HUES6 (cell line): ENCODE data around the gene PRADC1.

ENCODE experiments used
- H3K27ac ChIP-seq: 2 replicates; pipeline ENCODE4 v1.7.0; 2013; ENCODE audit warnings: low read depth, mild to moderate bottlenecking, low read length, inconsistent platforms
- H3K27me3 ChIP-seq: 2 replicates; pipeline ENCODE4 v1.6.1; 2013; ENCODE audit warnings: low read length; ENCODE audit not compliant: control insufficient read depth, insufficient read depth
- H3K36me3 ChIP-seq: 2 replicates; pipeline ENCODE4 v1.6.1; 2013; ENCODE audit warnings: low read length; ENCODE audit not compliant: control insufficient read depth, insufficient read depth
- H3K4me1 ChIP-seq: 2 replicates; pipeline ENCODE4 v1.6.1; 2013; ENCODE audit warnings: low read length; ENCODE audit not compliant: control insufficient read depth, insufficient read depth
- H3K4me3 ChIP-seq: 2 replicates; pipeline ENCODE4 v1.5.1; 2013; ENCODE audit warnings: low read depth, low read length
- H3K9ac ChIP-seq: one replicate; pipeline ENCODE4 v1.6.1; 2013; ENCODE audit warnings: mild to moderate bottlenecking, low read length
- H3K9me3 ChIP-seq: 2 replicates; pipeline ENCODE4 v1.6.1; 2013; ENCODE audit warnings: low read depth, low read length; ENCODE audit not compliant: control insufficient read depth, insufficient read depth

Gene PRADC1

DNA sequence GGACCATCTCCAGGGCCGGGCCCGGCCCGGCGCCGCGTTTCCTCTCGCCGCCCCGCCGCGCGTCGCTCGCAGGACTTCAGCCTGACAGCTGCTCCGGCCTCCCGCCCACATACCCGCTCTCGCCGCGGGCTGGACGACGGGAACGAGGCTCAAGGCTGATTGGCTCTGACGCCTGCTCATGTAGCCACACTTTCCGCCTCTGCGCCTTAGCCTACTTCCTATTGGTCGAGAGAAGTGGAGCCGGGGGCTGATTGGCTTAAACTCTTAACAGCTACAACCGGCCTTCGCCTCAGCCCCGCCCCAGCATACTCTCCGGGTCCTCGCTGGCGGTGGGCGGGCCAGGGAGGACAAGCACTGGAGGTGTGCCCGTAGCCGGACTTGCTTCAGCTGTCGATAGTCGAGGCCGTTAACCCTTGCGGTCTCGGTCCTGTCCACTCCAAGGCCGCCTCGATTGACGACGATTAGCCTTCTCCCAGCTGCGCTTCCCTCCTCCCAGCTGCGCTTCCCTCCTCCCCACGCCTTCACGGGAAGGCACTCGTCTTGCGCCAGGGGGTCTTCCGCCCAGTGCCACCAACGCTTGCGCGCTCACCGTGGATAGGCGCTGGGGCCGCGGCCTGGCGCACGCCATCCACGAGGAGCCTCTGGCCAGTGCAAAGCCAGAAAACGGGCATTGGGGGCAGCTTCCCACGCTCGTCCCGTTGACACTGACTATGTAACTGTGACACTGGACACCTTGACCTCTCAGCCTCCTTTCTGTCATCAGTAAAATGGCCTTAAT lies at the start of gene PRADC1:
Gene PRADC1 (minus strand): TSS at position 86 of the 778 bp plus-strand sequence. CDS start 79 bp downstream, at position 7.
- Histone ChIP-seq H3K27me3 (no peaks in the 10 kb centered on the region), H3K9ac (peak within 1 kb of the TSS; percentile 81), H3K9me3 (no peaks in the 10 kb centered on the region), H3K36me3 (peaks cover 6% of the 10 kb centered on the region; the same call in 1 of the 2 replicates), H3K4me3 (peak within 1 kb of the TSS; percentile 92), H3K27ac (no peak within 1 kb of the TSS; the same call in 1 of the 2 replicates), H3K4me1 (peaks cover 24% of the 10 kb centered on the region)

DNA sequence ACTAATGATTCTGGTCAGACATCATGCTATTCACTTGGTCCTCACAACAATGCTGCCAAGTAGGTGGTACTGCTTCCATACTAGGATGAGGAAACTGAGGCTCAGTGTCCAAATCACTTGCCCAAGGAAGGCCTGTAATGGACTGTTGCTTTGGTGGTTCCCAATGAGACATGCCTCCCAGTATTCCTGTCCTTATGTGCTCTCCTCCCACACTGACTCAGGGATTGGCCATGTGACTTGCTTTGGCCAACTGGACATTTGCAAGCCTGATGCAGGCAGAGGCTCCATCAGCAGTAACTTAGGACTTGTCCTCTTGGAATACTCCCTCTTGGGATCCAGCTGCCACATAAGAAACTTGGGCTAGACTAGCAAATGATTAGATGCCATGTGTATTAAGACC lies 48.2 kb upstream of the PRADC1 start:
- Histone ChIP-seq H3K36me3 (no peaks in the 10 kb centered on the region), H3K4me1 (peaks cover 6% of the 10 kb centered on the region)

DNA sequence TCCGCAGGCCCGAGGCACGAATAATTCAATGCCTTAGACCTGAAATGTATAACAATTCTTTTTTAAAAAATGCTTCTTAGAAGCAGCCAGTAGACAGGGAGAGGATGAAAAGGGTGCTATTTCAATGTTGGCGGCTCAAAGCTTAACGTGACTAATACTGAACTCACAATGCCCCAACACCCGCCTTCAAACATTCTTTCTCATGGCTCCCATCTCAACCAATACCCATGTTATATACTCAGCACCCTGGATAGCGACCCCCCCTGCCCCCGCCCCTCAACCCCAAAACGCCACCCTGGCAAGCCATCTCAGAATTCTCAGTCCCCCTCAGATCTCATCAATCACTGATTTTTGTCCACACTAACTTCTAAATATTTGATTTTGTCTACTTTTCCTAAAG lies 46.8 kb upstream of the PRADC1 start:
- no peaks in the 10 kb centered on the region for H3K9me3 ChIP-seq
- H3K27me3 ChIP-seq = peaks cover 20% of the 10 kb centered on the region
- H3K9ac ChIP-seq = no peak overlapping the region
- no peak overlapping the region for H3K27ac ChIP-seq
- no peak overlapping the region for H3K4me3 ChIP-seq
- H3K36me3 ChIP-seq = no peaks in the 10 kb centered on the region
- H3K4me1 ChIP-seq = peaks cover 1% of the 10 kb centered on the region; the same call in 1 of the 2 replicates

More for the DNA sequence above, 48.2 kb upstream of the PRADC1 start:
- no peak overlapping the region for H3K27ac ChIP-seq
- no peaks in the 10 kb centered on the region for H3K9me3 ChIP-seq
- H3K4me3 ChIP-seq = no peak overlapping the region
- no peak overlapping the region for H3K9ac ChIP-seq
- peaks cover 34% of the 10 kb centered on the region for H3K27me3 ChIP-seq

DNA sequence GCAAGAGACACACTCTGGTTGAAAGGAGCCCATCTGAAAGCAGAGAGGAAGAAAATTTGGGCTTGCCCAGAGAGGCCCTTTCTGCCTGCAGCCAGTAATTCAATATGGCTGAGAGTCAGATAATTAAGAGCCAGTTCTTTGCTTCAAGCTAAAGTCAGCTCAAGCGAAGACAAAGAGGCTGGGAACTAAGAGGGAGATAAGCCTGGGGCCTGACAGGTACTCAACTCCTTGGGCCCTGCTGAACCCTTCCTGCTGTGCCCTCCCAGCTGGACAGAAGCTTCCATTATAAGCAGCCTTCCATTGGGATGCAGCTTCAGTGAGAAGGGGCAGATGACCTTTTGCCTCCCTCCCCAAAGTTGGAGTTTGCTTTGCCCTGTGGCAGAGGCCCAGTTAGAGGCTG lies 39.2 kb upstream of the PRADC1 start:
- H3K9me3 ChIP-seq = no peaks in the 10 kb centered on the region
- H3K36me3 ChIP-seq = no peaks in the 10 kb centered on the region
- H3K4me3 ChIP-seq = no peak overlapping the region
- H3K9ac ChIP-seq = no peak overlapping the region
- peaks cover 7% of the 10 kb centered on the region; the same call in 1 of the 2 replicates for H3K4me1 ChIP-seq
- H3K27ac ChIP-seq = no peak overlapping the region
- peaks cover 53% of the 10 kb centered on the region for H3K27me3 ChIP-seq

- Histone ChIP-seq H3K36me3 (no peaks in the 10 kb centered on the region), H3K4me1 (peaks cover 7% of the 10 kb centered on the region; the same call in 1 of the 2 replicates), H3K27ac (no peak overlapping the region), H3K9me3 (no peaks in the 10 kb centered on the region), H3K9ac (no peak overlapping the region), H3K4me3 (peak overlapping the region; percentile 45), H3K27me3 (peaks cover 69% of the 10 kb centered on the region)
Measured at GRCh38 chr2:73269686-73270465, 36.8 kb upstream of the PRADC1 start.

GRCh38 chr2:73268830-73269685 lies 36.0 kb upstream of the PRADC1 start:
- Histone ChIP-seq H3K4me3 (peak overlapping the region; percentile 45), H3K36me3 (no peaks in the 10 kb centered on the region), H3K4me1 (peaks cover 7% of the 10 kb centered on the region; the same call in 1 of the 2 replicates), H3K9ac (no peak overlapping the region), H3K27me3 (peaks cover 69% of the 10 kb centered on the region), H3K9me3 (no peaks in the 10 kb centered on the region), H3K27ac (no peak overlapping the region)

GRCh38 chr2:73268366-73268829 lies 35.4 kb upstream of the PRADC1 start:
- peaks cover 4% of the 10 kb centered on the region; the same call in 1 of the 2 replicates for H3K36me3 ChIP-seq
- H3K27ac ChIP-seq = no peak overlapping the region
- H3K9ac ChIP-seq = no peak overlapping the region
- H3K9me3 ChIP-seq = no peaks in the 10 kb centered on the region
- peaks cover 69% of the 10 kb centered on the region for H3K27me3 ChIP-seq
- H3K4me1 ChIP-seq = peaks cover 7% of the 10 kb centered on the region; the same call in 1 of the 2 replicates
- H3K4me3 ChIP-seq = peak overlapping the region; percentile 45

DNA sequence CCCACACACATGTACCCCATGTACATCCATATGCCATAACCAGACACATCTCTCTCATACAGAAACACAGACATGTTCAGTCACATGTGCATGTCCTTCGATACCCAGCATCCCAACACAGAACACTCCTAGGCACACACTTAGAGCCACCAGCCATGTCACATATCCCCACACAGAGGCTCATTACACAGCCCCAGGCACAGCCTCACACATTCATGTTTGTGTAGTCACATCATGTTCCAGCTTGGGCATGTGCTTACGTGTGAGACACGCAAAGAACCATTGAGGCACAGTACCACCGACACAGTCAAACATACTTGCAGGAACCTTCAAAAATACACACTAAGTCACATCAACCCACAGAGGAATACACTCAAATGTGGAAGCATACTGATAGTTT lies 34.0 kb upstream of the PRADC1 start:
- Histone ChIP-seq H3K4me1 (peaks cover 7% of the 10 kb centered on the region; the same call in 1 of the 2 replicates), H3K27me3 (peaks cover 63% of the 10 kb centered on the region), H3K9me3 (no peaks in the 10 kb centered on the region), H3K4me3 (no peak overlapping the region), H3K36me3 (peaks cover 8% of the 10 kb centered on the region; the same call in 1 of the 2 replicates), H3K27ac (no peak overlapping the region), H3K9ac (no peak overlapping the region)

- Histone ChIP-seq H3K4me1 (peaks cover 7% of the 10 kb centered on the region; the same call in 1 of the 2 replicates), H3K9me3 (no peaks in the 10 kb centered on the region), H3K4me3 (no peak overlapping the region), H3K9ac (no peak overlapping the region), H3K27ac (no peak overlapping the region), H3K36me3 (peaks cover 8% of the 10 kb centered on the region; the same call in 1 of the 2 replicates), H3K27me3 (peaks cover 55% of the 10 kb centered on the region)
Measured at GRCh38 chr2:73266061-73266901, 33.2 kb upstream of the PRADC1 start.
